ENCODE results near the gene TIGAR.

Gene TIGAR

DNA sequence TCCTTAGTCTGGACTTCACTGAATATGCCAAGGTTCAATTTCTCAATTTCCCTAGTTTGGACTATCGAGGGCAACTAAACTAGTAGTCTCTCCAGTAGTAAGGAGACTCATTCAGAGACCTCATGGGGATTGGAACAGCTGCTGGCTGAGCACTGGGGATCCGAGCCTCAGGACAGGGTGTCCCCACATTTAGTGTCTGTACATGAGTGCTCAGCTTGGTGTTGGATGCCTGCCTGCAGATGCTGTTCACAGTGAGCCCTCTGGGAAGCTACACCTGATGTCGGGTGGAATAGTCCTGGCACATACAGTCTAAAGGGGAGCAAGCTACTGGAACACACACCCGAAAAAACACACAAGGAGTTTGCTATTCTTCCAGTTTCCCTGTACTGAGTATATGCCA lies 59.3 kb downstream of the TIGAR start:
- DNase-seq = no peak

DNA sequence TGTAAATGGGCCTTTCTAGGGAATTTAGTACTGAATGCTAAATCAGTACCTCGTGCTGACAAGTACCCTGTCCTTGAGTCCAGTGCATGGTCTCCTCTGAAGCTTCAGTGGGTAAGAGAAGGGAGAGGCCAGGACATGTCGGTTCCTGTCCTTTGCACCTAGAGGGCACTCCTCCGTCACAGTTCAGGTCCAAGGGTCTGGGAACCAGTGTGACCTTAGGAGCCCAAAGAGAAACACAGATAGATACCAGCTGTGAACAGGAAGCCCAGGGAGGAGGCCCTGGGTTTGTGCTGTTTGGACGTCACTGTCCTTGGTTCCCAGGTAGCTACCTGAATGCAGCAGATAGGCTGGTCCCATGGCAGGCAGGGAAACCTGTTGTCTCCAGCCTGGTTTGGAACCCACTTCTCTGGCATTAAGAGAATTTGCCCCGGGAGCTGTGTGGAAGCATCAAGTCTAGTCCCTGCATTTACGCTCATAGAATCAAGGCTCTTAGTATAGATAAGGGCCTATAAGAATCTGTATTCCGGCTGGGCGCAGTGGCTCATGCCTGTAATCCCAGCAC lies 62.4 kb downstream of the TIGAR start:
- DNase-seq = no peak

DNA sequence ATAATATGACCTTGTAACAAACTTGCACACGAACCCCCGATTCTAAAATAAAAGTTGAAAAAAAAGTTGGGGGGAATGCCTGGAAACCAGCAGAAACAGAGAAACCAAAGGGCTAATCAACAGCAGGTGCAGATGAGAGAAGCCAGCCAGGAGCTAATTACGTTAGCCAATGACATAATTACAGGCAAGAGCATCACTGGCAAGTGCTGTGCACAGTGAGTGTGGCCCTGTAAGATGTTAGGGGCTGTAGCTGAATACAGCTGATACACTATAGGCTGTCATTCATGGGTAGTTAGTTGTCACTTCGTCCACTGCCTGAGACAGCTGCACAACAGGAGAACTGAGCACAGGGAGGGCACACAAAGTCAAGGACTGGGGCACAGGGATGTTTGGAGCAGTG lies 65.8 kb downstream of the TIGAR start:
- DNase-seq = no peak

DNA sequence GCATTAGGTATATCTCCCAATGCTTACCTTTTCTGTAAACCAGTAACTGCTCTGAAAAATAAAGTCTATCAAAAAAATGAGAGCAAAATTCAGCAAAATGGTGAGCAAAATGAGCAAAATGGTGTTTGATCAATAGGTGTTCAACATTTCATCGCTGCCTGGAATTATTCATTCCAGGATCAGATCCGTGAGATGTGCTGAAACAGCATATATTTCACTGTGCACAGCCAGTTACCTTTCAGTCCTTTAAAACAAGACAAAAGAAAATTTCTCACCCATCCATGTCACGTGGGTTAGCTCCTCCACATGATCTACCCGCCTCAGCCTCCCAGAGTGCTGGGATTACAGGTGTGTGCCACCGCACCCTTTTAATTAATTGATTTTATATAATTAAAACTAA lies 66.6 kb downstream of the TIGAR start:
- no peak for DNase-seq

DNA sequence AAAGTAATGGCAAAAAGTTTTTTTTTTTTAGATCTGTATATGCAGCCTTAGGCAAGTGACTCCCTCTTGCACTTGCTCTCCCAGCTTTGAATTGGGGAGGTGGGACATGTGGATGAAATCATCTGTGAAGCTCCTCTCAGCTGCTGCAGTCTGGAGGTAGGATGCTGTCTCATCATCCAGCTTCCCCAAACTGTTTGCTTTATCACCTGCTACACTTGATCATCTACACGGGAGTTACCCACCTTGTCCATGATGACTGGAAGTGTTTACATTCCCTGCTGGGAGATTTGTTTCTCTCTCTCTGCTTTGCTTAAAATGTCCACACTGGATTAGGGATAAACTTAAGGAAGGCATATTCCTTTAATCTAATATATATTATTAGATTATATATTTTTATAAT lies 67.0 kb downstream of the TIGAR start:
- no peak for DNase-seq

DNA sequence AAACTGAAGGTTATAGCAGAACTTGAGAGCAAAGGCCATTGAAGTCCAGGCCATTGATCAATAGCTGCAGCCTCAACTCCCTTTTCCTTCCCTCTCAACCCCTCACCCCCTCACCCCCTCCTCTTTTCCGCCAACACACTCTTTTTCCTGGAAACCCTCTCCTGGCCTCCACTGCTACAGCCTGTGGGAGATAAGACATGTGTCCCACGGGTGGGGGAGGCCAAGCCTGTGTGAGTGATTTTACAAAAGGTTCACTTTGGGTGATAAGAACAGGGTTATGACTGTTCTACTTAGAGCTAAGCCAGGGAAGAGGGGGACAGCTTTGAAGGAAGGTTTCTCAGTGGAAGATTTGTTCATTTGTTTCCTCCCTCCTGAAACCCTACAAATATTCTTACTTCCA lies 67.6 kb downstream of the TIGAR start:
- no peak for DNase-seq

DNA sequence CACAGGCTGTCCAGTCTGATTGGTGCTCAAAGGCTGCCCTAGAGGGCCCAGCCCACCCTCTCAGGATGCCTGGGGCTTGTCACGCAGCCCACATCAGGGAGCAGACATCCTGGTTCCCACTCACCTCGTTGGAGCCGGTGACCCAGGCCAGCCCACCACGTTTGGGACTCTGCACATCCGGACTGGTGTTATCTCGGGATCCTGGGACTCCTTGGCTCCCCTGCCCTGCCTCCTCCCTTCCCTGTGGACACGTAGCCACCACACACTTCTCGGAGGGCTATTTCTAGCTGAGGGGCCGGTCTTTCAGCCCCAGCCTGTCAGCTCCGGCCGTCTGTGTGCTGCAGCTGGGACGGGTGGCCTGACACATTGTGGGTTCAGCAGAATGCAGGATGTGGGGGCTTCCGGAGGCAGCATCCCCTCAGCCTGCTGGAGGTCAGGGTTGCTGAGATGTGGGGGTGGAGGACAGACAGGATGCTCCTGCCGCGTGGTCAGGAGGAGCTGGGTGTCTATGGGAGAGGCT lies 71.3 kb downstream of the TIGAR start:
- no peak for DNase-seq

DNA sequence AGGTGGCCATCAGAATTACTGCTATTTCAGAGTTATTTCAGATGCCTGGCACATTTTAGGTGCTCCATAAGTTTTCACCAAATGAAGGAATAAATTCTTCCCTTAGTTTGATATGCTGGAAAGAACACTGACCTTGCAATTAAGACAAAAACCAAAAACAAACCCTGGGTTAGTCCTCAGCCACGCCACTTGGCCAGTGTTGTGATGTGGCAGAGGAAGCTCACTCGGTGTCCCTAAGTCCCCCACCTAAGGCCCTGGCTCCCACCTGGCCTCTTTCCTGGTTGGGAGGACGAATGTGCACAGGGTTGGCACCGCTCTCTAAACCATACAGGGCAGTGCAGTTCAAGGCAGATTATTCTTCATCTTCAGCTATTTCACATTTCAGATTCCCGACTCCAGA lies 72.2 kb downstream of the TIGAR start:
- DNase-seq = no peak

DNA sequence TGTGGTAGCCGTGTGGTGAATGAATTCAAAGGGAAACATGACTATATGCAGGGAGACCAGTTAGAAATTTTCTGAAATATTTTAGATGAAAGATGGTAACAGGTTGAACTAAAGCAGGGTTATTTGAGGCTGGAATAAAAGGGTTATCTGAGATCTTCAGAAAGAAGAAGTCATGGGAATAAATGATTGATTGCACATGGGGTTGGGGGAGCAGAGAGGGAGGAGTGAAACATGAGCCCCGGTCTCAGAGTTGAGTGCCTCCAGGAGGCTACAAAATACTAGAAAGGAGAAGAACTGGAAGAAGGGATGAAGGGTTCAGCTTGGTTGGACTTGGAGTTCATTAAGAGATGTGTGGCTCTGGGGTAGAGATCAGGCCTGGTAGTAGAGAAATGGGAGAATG lies 74.8 kb downstream of the TIGAR start:
- no peak for DNase-seq

DNA sequence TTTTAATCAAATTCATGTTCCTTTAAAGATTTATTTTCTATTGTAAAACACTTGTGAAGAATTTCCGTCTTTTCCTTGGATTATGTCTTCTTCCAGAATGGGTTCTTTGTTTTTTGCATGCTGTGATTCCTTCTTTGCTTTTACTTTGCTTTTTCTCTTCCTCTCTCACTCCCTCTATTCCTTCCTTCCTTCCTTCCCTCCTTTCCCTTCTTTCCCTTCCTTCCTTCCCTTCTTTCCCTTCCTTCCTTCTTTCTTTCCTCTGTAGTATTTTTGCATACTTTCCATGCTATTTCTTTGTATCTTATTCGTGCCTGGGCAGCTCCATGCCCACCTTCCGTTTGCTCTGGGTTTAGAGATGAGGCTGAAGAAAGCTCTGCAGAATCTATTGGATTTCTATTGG lies 80.1 kb downstream of the TIGAR start:
- no peak for DNase-seq

DNA sequence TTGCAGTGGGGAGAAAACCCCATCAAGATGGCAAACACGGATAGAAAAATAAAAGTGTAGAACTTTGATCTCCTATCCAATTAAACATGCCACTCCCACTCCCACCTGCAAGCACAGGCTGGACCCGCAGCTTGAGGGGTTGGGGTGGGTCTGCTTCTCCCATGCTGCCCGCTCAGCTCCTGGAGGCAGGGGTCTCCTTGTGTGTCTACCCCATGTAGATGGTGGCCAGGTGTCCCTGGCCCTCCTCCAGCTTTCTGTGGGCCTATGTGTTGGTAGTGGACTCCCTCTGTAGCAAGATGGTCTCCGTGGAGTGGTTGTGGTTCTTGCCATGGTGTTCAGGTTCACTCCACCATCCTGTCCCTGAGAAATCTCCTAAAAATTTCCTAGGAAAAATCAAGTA lies 82.0 kb downstream of the TIGAR start:
- no peak for DNase-seq

Data from activated CD4-positive, alpha-beta T cell treated with anti-CD3 and anti-CD28 coated beads, Interleukin-2, amount 50 U/mL, for 48 hours (primary cell).